ENCODE measurements around the gene ZFAND2A.
"Not testable (repeated sequence)": the region's sequence is repeated elsewhere in the genome, so short reads cannot be mapped to it uniquely, and the experiment has no call there.

The ZFAND2A gene

DNA sequence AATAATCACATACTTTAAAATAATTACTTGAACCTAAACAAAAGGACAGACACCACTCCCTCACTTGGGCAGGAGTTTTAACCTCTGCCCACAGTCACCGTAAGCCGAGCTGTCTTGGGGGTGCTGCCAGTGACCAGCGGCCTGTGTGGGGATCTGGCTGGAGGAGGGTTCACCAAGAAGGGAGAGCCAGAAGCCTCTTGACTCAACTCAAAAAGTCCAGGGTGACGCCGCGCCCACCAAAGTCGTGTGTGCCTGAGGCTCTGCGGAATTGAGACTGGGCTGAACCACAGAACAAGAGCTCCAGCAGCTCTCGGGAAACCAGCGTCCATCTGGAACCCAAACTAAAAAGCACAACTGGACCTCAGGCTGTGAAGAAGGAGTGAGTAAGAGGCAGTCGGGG lies 35.8 kb downstream of the ZFAND2A start:
- DNase-seq (ENCODE audit: low read depth, low spot score), result no peak

DNA sequence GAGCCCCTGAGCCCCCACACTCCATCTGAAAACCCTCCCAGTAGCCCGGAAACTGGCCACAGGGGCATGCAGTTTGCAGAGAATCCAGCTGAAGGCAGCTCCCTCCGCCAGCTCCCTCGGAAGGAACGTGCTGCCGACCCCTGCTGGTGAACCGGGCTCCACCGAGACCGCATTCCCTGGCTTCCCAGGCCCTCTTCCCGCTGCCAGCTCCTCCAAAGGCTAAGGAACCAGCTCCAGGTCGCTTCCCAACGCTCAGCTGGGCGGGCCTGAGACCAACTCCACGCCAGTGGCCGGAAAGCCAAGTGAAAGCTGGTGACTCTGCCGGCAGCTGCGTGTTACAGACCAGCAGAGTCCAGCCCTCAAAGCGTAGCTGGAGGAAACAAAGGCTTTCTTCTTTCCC lies 36.3 kb downstream of the ZFAND2A start:
- no peak for DNase-seq (ENCODE audit: low read depth, low spot score)

DNA sequence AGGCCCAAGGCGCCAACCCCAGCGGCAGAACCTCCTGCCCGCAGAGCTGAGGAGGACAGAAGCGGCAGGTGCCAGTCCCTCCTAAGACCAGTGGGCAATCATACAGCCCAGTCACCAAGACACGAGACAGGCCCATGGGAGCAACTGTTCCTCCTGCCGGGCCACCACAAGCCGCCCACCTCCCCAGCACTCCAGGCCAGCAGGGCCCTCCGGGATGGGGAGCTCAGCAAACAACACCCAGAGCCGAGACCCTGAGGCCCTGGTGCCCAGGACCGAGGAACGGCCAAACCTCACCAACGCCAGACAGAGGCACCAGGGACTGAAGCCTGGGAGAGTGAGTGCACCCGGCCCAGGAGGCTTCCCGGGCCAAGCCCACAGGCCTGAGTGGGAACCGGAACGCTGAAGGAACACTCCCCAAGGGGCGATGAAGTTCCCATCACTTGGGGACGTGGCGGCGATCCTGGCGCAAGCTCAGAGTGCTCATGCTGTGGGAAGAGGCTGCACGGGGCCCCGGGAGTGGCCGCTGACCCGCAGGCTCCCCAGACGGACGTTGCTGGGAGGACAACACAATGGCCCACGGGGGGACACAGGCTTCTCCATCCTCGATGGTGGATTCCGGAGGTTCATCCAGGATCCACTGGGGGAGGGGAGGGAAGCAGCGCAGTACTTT lies 37.0 kb downstream of the ZFAND2A start:
- no peak for DNase-seq (ENCODE audit: low read depth, low spot score)

DNA sequence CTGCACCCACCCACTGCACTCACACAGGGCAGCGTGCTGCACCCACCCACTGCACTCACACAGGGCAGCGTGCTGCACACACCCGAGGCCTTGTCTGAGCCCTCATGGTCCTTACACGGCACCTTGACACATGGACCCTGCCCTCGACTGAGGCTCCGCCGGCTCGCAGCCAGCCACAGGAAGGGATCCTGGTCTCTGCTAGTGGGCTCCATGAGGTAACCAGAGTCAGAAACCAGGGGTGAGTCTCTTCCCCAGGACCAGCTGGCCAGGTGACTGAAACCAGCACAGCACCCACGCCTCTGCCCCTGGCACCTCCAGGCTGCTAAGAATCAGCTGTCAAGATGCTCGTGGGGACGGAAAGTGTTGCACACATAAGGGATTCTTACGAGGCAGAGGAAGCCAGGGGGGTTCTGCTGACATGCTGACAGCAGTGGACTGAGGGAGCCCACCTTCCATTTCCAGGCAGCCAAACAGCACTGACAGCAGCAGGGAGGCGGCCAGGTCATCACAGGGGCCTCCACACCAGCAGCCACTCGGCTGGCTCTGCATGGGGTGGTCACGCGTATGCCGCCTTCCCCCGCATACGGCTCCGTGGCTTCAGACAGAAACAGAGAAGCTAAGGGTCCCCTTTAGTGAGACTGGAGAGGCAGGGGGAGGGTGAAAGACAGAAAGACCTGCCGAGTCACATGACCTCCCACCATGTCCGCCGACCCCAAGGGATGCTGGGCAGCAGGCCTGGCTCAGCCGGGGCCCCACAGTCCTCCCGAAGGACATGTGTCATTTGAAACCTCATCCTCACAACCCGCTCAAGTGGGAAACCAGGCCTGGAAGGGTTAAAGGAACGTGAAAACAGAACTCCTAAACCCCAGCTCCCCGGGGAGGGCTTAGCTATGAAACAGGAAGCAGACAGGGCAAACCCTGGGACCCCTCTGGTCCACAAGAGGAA lies 37.8 kb downstream of the ZFAND2A start:
- DNase-seq (ENCODE audit: low read depth, low spot score), result no peak

DNA sequence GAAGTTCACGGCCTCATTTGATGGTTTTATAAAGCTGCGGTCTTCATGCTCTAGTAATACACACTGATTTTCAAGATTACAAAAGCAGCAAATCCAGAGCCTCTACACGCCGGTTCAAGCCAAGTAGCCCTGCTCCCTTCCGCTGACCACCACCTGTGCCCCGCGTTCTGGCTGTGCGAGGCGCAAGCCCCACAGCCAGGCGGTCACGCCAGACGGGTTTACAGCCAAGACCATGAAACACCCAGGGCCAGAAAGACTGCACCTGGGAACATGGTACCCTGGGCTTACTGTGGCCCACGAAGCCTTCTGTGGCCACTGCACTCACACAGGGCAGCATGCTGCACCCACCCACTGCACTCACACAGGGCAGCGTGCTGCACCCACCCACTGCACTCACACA lies 38.5 kb downstream of the ZFAND2A start:
- DNase-seq (ENCODE audit: low read depth, low spot score), result no peak

DNA sequence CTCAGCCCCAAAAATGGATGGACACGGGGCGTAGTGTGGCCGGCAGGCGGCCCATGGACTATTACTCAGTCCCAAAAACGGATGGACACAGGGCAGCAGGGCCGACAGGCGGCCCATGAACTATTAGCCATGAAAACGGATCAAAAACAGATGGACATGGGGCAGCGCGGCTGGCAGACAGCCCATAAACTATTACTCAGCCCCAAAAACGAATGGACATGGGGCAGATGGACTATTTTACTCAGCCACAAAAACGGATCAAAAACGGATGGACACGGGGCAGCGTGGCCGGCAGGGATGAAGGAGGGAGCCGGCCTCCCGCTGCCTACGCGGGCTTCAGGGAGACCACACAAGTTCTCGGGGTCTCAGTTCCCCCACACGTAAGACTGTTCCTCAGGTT lies 39.2 kb downstream of the ZFAND2A start:
- no peak for DNase-seq (ENCODE audit: low read depth, low spot score)

DNA sequence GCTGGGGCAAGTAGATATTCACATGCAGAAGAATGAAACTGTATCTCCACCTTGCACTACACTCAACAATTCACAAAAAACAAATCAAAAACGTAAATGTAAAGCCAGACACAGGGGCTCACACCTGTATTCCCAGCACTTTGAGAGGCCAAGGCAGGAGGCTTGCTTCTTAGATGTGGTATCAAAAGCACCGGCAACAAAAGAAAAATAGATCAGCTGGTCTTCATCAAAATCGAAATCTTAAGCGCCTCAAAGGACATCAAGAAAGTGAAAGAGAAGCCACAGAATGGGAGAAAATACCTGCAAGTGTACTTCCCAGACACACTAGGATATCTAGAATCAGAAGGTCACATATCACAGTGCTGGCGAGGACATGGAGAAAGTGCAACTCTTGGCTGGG lies 40.8 kb downstream of the ZFAND2A start:
- DNase-seq (ENCODE audit: low read depth, low spot score), result no peak

DNA sequence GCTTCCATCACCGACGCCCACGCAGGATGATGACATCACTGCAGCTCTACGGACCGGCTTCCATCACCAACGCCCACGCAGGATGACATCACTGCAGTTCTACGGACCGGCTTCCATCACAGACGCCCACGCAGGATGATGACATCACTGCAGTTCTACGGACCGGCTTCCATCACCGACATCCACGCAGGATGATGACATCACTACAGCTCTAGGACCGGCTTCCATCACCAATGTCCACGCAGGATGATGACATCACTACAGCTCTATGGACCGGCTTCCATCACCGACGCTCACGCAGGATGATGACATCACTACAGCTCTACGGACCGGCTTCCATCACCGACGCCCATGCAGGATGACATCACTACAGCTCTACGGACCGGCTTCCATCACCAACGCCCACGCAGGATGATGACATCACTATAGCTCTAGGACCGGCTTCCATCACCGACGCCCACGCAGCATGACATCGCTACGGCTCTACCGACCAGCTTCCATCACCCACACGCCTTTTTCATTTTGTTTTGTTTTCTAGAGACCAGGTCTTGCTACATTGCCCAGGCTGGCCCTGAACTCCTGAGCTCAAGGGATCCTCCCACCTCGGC lies 42.6 kb downstream of the ZFAND2A start:
- no peak for DNase-seq (ENCODE audit: low read depth, low spot score)

DNA sequence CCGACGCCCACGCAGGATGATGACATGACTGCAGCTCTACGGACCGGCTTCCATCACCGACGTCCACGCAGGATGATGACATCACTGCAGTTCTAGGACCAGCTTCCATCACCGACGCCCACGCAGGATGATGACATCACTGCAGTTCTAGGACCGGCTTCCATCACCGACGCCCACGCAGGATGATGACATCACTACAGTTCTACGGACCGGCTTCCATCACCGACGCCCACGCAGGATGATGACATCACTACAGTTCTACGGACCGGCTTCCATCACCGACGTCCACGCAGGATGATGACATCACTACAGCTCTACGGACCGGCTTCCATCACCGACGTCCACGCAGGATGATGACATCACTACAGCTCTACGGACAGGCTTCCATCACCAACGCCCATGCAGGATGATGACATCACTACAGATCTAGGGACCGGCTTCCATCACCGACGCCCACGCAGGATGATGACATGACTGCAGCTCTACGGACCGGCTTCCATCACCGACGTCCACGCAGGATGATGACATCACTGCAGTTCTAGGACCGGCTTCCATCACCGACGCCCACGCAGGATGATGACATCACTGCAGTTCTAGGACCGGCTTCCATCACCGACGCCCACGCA lies 43.5 kb downstream of the ZFAND2A start:
- DNase-seq (ENCODE audit: low read depth, low spot score), result not testable (repeated sequence)

DNA sequence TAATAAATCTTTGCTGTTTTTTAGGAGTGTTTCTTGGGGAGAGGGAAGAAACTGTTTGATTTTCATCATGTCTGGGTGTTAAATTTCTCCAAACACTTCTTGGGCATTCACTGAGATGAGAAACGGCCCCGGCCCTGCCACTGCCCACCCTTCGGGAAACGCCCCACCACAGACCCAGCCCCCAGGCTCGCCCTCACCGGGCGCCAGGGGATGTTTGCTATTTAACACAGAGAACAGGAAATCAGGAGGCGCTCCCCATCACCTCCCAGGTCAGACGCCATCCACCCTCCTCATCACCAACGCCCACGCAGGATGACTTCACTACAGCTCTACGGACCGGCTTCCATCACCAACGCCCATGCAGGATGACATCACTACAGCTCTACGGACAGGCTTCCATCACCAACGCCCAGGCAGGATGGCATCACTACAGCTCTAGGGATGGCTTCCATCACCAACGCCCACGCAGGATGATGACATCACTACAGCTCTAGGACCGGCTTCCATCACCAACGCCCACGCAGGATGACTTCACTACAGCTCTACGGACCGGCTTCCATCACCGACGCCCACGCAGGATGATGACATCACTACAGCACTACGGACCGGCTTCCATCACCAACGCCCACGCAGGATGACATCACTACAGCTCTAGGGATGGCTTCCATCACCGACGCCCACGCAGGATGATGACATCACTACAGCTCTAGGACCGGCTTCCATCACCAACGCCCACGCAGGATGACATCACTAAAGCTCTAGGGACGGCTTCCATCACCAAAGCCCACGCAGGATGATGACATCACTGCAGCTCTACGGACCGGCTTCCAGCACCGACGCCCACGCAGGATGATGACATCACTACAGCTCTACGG lies 44.6 kb downstream of the ZFAND2A start:
- DNase-seq (ENCODE audit: low read depth, low spot score), result not testable (repeated sequence)

DNA sequence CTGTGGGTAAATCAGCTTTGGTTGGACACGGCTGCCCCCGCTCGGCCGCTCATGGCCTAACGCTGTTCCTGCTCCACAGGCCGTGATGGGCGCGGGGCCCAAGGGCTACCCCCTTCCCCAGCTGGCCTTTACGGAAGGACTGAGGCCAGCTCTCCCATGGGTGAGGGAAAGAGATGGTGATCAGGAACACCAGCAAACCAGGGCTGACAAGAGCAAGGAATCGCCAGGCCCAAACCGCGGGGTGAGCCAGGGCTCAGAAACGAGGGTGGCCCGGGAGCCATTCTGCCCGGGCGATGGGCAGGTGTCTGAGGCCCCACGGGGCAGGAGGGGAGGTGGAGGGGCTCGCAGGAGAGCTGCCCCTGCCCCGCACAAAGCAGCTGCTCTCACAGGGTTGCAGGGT lies 45.5 kb downstream of the ZFAND2A start:
- DNase-seq (ENCODE audit: low read depth, low spot score), result no peak

DNA sequence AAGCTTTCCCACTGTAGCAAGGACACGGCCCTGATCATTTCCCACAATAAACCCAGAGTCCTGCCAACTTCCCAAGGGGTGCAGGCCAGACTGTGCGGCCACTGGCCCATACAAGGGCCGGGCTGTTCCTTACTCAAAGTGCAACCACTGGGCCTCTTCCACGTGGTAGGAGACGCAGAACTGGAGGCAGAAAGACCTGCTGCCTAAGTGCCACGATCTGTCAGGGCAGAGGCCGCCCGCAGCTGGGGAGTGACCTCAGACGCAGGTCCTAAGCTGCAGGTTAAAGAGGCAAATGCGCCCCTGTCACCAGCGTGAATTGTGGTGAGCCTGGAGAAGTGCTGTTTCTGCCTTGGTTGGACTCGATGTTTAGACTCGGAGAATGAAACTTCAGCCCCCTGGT lies 45.9 kb downstream of the ZFAND2A start:
- no peak for DNase-seq (ENCODE audit: low read depth, low spot score)

DNA sequence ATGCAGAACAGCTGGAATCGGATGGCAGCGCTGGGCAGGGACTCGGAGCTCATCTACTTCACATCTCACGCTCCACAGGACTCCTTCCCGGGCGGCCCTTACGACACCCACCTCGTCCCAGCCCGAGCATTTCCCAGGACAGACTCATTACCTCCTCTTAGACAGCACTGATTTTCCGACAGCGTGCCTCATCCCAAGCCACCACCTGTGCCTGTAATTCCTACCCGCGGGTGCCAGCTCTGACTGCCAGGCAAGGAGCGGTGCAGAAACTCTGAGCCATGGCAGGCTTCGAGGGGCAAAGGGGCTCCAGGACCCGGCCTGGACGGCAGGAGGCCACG lies 46.5 kb downstream of the ZFAND2A start:
- no peak for DNase-seq (ENCODE audit: low read depth, low spot score)

DNA sequence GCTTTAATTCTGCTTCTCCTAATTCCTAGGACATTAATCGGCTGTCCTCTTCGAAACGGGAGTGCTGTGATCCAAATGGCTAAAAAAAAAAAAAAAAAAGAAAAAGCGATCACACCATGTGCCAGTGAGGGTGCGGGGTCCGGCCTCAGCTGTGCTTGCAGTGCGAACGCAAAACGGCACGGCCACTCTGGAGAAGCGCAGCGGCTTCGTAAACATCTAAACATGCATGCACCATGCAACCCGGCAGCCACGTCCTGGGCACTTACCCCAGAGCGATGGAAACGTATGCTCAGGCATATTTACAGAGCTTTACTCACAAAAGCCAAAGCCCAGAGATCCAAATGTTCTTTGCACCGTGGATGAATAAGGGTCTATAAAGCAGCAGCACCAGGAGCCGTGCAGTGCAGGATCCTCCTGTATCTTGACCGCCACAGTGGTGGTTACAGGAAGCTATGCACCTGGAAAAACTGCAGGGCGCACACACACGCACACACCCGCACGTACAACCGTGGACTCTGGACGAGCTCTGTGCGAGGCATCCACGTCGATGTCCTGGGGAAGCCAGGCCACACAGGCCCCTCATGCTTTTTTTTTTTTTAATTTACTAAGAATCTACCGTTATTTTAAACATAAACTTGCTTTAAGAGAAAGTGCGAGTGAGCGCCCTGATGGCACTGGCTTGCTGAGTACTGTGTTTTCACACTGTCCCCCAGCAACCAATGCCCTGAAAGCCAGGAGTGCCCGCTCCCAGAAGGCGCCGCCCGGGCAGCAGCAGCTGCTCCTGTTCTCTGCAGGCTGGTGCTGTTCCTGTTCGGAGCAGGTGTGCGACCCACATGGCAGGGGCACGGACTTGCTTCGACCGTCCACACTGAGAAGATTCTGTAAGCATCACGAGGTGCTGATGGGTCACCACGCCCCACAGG lies 47.1 kb downstream of the ZFAND2A start:
- no peak for DNase-seq (ENCODE audit: low read depth, low spot score)

DNA sequence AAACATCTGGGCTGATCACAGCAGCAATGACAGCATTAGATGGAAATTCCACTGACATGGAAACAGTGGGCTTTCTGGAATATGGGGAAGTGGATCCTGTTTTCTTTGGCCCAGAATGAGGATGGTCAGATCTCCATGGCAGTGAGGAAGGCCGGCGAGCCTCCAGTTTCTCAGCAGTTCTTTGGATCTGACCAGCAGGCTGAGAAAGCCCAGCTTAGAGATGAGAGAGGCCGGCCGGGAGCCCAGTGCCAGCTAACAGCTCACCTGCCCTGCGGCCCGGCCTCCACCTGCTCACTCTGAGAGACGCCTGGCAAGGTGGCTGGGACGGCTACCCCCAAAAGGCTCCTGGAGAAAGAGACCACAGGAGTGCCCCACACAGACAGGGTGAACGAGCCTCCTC lies 47.9 kb downstream of the ZFAND2A start:
- no peak for DNase-seq (ENCODE audit: low read depth, low spot score)

DNA sequence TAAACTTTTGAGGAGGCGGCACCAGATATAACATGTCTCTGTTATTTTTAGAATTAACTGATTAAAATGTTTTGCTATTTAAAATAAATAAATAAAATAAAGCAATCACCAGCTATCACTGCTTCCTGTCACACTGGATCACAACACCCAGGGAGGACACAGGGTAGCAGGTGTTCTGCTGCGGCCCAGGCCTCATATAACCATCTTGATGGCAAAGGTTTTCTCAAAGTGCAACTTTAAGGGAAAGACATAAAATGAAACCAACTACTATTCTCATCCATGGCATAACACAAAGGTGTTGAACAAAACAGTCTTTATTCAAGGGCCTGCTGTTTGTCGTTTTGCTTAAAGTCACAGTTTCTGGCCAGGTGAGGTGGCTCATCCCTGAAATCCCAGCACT lies 48.8 kb downstream of the ZFAND2A start:
- no peak for DNase-seq (ENCODE audit: low read depth, low spot score)

DNA sequence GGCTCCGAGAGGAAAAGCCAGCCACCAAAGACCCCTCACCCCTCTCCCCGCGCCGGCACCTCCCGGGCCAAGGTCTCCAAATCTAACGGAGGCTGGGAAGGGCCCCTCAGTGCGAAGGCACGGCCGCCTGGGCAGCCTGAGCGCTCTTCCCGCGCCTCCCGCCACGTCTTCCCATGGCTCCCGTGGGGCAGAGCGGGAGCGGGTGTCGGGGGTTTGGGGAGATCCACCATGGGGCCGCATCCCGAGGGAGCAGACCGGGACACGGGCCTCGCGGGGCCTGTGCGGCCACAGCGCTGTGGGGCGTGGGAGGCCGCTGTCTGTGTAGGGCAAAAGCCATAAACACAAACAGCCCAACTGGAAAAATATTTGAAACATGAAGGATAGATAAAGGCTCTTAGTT lies 49.6 kb downstream of the ZFAND2A start:
- DNase-seq (ENCODE audit: low read depth, low spot score), result no peak

DNA sequence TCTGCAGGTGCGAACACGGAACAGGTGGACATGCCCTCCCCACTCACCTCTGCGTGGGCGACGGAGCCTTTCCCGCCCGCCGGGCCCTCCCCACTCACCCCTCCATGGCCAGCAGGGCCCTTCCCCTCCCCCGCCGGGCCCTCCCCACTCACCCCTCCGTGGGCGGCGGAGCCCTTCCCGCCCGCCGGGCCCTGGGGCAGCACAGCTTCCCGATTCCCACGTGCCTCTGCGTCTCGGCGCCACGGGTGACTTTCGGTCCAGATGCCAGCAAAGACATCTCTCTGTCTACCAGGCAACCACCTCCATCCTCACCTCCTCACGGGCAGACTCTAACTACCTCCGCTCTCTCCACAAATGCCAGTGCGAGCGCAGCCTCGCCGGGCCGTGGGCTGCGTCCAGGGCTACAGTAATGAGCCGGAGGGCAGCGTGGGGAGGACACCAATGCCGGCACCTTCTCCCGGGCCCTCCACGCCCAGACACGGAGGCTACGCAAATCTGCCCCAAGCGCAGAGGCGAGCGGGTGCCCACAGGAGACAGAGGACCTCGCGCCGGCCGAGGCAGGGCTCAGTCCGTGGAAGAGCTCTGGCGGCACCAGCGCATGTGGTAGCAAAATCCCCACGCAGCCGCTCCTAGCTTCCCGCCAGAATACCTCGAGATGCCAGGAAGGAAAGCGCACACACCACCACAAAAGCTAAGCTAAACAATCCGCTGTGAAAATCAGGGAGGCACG lies 50.2 kb downstream of the ZFAND2A start:
- no peak for DNase-seq (ENCODE audit: low read depth, low spot score)

DNA sequence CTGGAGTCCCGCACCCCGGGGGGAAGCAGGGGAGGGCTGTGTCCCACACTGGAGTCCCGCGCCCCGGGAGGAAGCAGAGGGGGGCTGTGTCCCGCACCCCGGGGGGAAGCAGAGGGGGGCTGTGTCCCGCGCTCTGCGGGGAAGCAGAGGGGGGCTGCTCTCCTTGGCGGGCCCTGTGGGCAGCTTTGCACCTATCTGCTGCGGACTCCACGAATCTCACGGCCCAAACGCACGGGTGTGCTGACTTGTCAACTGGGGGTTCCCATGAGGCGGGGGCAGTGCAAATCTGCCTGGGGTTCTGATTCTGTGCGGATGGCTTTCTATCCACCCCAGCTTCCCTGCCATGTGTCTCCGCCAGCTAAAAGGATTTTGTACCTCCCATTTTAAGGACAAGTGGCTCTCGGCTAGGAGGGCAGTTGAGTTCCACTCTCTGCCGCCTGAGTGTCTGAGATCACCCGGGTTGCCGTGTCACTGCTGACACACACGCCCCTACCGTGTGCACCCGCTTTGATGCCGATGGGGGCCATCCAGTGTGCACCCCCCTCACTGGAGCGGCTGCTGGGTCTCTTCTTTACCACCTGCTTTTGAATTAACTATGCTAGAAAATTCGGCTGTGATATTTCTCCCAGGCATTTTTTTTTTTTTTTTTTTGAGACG lies 51.6 kb downstream of the ZFAND2A start:
- DNase-seq (ENCODE audit: low read depth, low spot score), result no peak

Data from activated naive CD8-positive, alpha-beta T cell treated with anti-CD3 and anti-CD28 coated beads, Interleukin-2, amount 50 U/mL, for 16 hours (primary cell).